Measurements from ENCODE around the gene RPL22L1. TPM values are rescaled to one million over a fixed set of nuclear protein-coding genes. Genes with fewer than 3 reads are reported as not detected.
"Not testable (repeated sequence)": the region's sequence is repeated elsewhere in the genome, so short reads cannot be mapped to it uniquely, and the experiment has no call there.

Gene RPL22L1
- polyA plus RNA-seq, 1 donor from 2014 or later, result 86.6 TPM

GRCh38 chr3:170829546-170830272 is 40.3 kb downstream of the RPL22L1 start:
- Mint-ChIP-seq H3K27ac (peak overlapping the region in 1 of 3 donors; percentile 25), H3K36me3 (no peaks in the 10 kb centered on the region), H3K4me3 (no peak overlapping the region), H3K27me3 (peaks cover 15% of the 10 kb centered on the region), H3K9me3 (peaks cover 0 to 1% (median 0%) of the 10 kb centered on the region in 3 donors), H3K4me1 (no peaks in the 10 kb centered on the region)

- H3K27ac Mint-ChIP-seq, result no peak overlapping the region
- no peaks in the 10 kb centered on the region for H3K36me3 Mint-ChIP-seq
- H3K27me3 Mint-ChIP-seq, result peaks cover 19% of the 10 kb centered on the region
- no peaks in the 10 kb centered on the region for H3K4me1 Mint-ChIP-seq
- no peaks in the 10 kb centered on the region for H3K9me3 Mint-ChIP-seq
- no peak overlapping the region for H3K4me3 Mint-ChIP-seq
Observed at GRCh38 chr3:170826047-170826446, 43.9 kb downstream of the RPL22L1 start.

DNA sequence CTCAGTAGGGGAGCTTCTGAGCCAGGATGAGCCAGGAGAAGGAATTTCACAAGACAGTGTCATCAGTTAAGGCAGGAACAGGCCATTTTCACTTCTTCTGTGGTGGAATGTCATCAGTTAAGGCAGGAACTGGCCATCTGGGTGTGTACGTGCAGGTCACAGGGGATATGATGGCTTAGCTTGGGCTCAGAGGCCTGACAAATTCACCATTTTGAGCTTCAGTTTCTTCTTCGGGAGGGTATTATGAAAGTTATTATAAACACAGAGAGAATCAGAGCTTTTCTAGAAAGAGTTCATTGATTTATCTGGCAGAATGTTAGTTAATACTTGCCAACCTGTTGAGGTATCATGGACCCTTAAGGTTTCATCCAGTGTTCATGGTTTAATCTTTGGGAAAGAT is 46.4 kb downstream of the RPL22L1 start:
- peaks cover 18% of the 10 kb centered on the region for H3K27me3 Mint-ChIP-seq
- not testable (repeated sequence) for H3K27ac Mint-ChIP-seq, H3K9me3 Mint-ChIP-seq, H3K4me3 Mint-ChIP-seq, H3K36me3 Mint-ChIP-seq, H3K4me1 Mint-ChIP-seq

GRCh38 chr3:170818325-170818724 is 51.7 kb downstream of the RPL22L1 start:
- peaks cover 16% of the 10 kb centered on the region for H3K27me3 Mint-ChIP-seq
- not testable (repeated sequence) for H3K4me3 Mint-ChIP-seq, H3K36me3 Mint-ChIP-seq, H3K9me3 Mint-ChIP-seq, H3K4me1 Mint-ChIP-seq, H3K27ac Mint-ChIP-seq

- H3K27ac Mint-ChIP-seq, H3K9me3 Mint-ChIP-seq, H3K36me3 Mint-ChIP-seq, H3K4me1 Mint-ChIP-seq, H3K4me3 Mint-ChIP-seq: not testable (repeated sequence)
- H3K27me3 Mint-ChIP-seq, result peaks cover 13% of the 10 kb centered on the region
Observed at GRCh38 chr3:170817471-170817870, 52.5 kb downstream of the RPL22L1 start.

DNA sequence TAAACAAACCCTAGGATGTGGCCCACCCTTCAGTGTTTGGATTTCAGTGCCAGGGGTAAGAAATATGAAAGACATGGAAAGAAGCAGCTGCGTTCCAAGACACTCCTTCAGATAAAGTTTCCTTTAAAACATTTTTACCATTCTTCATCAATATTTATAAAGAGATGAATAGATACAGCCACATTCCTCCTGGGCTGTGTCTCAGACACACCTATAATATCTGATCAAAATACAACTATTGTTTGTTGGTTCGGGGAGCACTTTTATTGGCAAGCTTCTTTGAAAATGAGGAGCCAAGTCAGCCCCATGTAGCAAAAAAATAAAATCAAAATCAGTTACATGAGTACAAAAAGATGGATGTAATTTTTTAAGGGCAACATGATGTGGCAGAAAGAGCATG is 53.2 kb downstream of the RPL22L1 start:
- Mint-ChIP-seq H3K9me3 (no peaks in the 10 kb centered on the region), H3K4me3 (no peak overlapping the region), H3K27ac (no peak overlapping the region), H3K27me3 (peaks cover 8% of the 10 kb centered on the region), H3K36me3 (no peaks in the 10 kb centered on the region), H3K4me1 (no peaks in the 10 kb centered on the region)

- Mint-ChIP-seq H3K4me1 (no peaks in the 10 kb centered on the region), H3K27ac (no peak overlapping the region), H3K27me3 (peaks cover 4% of the 10 kb centered on the region), H3K4me3 (no peak overlapping the region), H3K9me3 (no peaks in the 10 kb centered on the region), H3K36me3 (no peaks in the 10 kb centered on the region)
Observed at GRCh38 chr3:170816341-170816740, 53.7 kb downstream of the RPL22L1 start.

DNA sequence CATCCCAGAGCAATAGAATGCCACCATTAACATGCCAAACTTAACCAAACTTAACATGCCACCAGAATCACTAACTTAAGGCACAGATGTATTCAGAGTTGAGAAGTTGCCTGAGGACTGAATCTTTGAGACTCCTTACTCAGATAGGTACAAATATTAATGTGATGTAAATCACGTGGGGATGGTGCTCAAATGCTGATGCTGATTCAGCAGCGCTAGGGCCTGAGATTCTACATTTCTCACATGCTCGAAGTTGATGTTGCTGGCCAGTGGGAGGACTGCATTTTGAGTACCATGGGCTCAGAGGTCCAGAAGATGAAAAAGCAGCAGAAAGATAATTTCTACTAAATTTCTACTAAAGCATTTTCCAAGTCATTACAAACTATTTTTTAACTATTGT is 54.1 kb downstream of the RPL22L1 start:
- no peaks in the 10 kb centered on the region for H3K9me3 Mint-ChIP-seq
- H3K4me1 Mint-ChIP-seq, result no peaks in the 10 kb centered on the region
- no peaks in the 10 kb centered on the region for H3K36me3 Mint-ChIP-seq
- peaks cover 4% of the 10 kb centered on the region for H3K27me3 Mint-ChIP-seq
- H3K27ac Mint-ChIP-seq, result no peak overlapping the region
- no peak overlapping the region for H3K4me3 Mint-ChIP-seq

GRCh38 chr3:170815340-170815739 is 54.7 kb downstream of the RPL22L1 start:
- Mint-ChIP-seq H3K27me3 (peaks cover 2% of the 10 kb centered on the region), H3K36me3 (no peaks in the 10 kb centered on the region), H3K4me3 (no peak overlapping the region), H3K27ac (no peak overlapping the region), H3K9me3 (no peaks in the 10 kb centered on the region), H3K4me1 (no peaks in the 10 kb centered on the region)

Other genes starting within 250 kb of the RPL22L1 start
- 5.9 TPM for gene EIF5A2, start 38.4 kb upstream of the RPL22L1 start, polyA plus RNA-seq
- not detected for gene SLC2A2, start 156.5 kb upstream of the RPL22L1 start, polyA plus RNA-seq

Data from IgD-negative memory B cell (primary cell).